Activated gamma-delta T cell treated with anti-CD3 and anti-CD28 coated beads, Interleukin-2, amount 50 U/mL, for 16 hours (primary cell): ENCODE results near the gene RPRD1A.
A peak's percentile ranks its signal among the peaks of the same experiment; 100 is the strongest.
"Not testable (repeated sequence)": the region's sequence is repeated elsewhere in the genome, so short reads cannot be mapped to it uniquely, and the experiment has no call there.

Experiments
- DNase-seq: peaks from one replicate; pipeline ENCODE4 v3.0.0-alpha.2; 2020; ENCODE audit warnings: low read depth

The RPRD1A gene

GRCh38 chr18:35969676-35970075, 97.7 kb downstream of the RPRD1A start:
- DNase-seq, result no peak

GRCh38 chr18:35968278-35968880, 99.0 kb downstream of the RPRD1A start:
- DNase-seq, result no peak

GRCh38 chr18:35967866-35968265, 99.5 kb downstream of the RPRD1A start:
- not testable (repeated sequence) for DNase-seq

GRCh38 chr18:35964319-35964718, 103.0 kb downstream of the RPRD1A start:
- DNase-seq, result no peak

GRCh38 chr18:35962320-35962719, 105.0 kb downstream of the RPRD1A start:
- no peak for DNase-seq

GRCh38 chr18:35956226-35956625, 111.1 kb downstream of the RPRD1A start:
- DNase-seq, result no peak

- no peak for DNase-seq
Observed at GRCh38 chr18:35953688-35954087, 113.7 kb downstream of the RPRD1A start.

- no peak for DNase-seq
Observed at GRCh38 chr18:35950628-35950982, 116.8 kb downstream of the RPRD1A start.

- DNase-seq, result peak; percentile 19
Observed at GRCh38 chr18:35949903-35950627, 117.3 kb downstream of the RPRD1A start.

- DNase-seq, result no peak
Observed at GRCh38 chr18:35949090-35949489, 118.3 kb downstream of the RPRD1A start.

GRCh38 chr18:35948080-35948479, 119.3 kb downstream of the RPRD1A start:
- DNase-seq, result no peak

- no peak for DNase-seq
Observed at GRCh38 chr18:35942661-35943060, 124.7 kb downstream of the RPRD1A start.

- DNase-seq, result no peak
Observed at GRCh38 chr18:35942133-35942532, 125.2 kb downstream of the RPRD1A start.

GRCh38 chr18:35941299-35941698, 126.1 kb downstream of the RPRD1A start:
- DNase-seq, result no peak
